Raji (cell line): ENCODE measurements around the gene FAS.

Experiments
- POLR2A ChIP-seq: IDR thresholded peaks from 2 replicates; pipeline ENCODE4 v1.6.1; 2011; ENCODE audit warnings: low read depth, low read length, control low read depth; ENCODE audit not compliant: insufficient read depth

The FAS gene

DNA sequence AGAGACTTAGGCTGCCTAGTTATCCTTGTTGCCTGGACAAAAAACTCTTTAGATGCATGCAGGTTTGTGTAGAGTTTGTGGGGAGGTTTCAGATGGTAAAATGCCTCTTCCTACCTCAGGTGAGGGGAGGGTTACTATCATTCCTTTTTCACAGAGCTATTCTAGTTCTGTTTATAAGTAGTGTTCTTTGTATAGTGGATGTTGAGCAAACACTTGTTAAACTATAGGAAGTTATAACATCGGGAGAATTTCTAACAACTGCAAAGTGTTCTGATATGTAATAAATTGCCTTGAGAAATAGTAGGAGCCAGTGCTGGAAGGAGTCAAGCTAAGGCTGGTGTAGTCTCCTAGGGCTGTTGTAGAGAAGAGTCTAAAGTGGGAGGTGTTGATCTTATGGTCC is 6.7 kb upstream of the FAS start:
- no peak for TF ChIP-seq POLR2A

DNA sequence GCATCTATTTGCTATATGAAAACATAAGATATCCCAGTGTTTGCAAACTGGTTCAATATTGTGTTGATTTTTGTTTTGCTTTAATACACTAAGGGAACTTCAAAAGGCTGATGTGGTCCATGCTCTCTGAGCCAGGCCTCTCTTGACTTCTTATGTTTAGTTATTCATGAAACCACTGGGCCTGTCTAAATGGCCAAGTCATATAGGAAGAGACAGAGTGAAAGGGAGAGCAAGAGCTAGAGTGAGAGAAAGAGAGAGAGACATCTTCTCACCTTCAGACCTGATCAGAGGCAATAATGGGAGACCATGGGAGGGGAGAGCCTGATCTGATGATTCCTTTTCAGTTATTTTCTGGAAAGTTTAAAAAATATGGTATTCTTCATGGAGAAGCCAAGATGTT is 6.1 kb upstream of the FAS start:
- no peak for TF ChIP-seq POLR2A

DNA sequence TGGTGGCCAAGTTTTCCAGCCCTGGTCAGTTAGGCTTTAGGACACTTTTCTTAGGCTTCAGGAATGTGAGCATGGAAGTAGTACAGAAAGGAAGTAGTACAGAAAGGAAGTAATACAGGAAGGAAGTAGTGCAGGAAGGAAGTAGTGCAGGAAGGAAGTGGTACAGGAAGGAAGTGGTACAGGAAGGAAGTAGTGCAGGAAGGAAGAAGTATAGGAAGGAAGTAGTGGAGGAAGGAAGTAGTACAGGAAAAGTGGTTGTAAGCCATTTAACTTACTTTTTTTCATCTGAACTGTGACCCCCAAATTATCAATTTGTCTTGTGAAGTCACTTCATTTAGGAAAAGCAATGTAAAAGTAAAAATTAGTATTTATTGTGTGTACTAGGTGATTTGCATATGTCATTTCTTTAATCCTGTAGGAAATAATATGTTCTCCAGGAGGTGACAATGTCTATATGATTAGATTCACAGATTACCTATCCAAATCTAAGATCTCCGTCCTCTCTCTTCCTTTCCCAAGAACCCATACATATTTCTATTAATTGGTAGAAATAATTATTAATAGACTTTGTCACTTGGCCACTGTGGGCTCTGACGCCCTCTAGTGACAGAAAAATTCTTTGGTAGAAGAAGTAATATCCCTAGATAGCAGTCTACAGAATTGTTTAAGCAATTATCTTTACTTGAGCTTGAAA is 3.9 kb upstream of the FAS start:
- no peak for TF ChIP-seq POLR2A

DNA sequence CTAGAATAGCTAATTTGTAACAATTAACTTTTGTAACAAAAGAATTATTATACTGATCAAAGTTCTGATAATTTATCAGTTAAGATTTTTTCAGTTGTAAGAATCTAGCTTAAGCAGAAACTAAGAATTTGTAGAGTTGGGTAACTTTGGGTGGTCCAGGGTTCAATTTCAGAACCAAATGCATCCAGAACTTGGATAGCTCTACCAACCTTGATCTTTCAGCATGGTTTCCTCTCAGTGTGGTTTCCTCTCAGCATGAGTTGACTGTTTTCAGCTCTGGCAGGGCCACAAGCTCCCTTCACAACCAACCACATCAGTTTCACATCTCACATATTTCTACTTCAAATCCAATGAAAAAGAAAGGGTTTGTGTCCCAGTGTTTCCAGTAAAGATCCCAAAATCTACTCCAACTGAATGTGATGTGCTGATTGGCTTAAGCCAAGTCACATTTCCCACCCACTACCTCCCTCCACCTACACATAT is 3.3 kb upstream of the FAS start:
- TF ChIP-seq POLR2A: no peak

- TF ChIP-seq POLR2A: no peak
Observed at GRCh38 chr10:88987840-88988239, 2.8 kb upstream of the FAS start.

GRCh38 chr10:88989423-88989822 is 1.2 kb upstream of the FAS start:
- no peak for TF ChIP-seq POLR2A

DNA sequence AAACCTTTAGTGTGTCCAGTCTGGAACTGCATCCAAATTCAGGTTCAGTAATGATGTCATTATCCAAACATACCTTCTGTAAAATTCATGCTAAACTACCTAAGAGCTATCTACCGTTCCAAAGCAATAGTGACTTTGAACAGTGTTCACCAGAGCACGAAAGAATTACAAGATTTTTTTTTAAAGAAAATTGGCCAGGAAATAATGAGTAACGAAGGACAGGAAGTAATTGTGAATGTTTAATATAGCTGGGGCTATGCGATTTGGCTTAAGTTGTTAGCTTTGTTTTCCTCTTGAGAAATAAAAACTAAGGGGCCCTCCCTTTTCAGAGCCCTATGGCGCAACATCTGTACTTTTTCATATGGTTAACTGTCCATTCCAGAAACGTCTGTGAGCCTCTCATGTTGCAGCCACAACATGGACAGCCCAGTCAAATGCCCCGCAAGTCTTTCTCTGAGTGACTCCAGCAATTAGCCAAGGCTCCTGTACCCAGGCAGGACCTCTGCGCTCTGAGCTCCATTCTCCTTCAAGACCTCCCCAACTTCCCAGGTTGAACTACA is 694 bp upstream of the FAS start:
- TF ChIP-seq POLR2A: no peak

DNA sequence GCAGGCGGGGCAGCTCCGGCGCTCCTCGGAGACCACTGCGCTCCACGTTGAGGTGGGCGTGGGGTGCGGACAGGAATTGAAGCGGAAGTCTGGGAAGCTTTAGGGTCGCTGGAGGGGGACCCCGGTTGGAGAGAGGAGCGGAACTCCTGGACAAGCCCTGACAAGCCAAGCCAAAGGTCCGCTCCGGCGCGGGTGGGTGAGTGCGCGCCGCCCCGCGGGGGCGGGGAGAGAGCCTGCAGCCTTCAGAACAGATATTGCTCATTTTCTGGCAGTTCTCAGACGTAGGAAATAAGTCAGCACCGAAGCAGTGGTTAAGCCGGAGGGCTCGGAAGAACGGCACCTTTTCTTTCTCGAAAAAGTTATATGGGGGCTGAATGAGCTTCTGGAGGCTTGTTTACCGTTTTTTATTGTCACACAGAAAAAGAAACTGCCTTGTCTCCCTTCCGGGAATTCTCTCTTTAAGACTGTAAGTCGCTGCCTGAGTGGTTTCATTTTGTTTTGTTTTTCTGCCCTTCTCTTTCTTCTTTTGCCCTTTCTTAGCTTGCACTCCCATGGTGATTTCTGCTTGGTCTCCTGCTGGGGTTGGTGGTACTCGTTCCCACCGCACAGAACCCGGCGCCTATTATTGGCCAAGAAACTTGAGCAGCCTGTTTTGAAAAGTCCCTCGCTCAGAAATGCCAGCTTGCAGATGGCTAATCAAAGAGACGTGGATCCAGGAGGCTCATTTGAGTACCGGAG is 732 bp downstream of the FAS start:
- no peak for TF ChIP-seq POLR2A

- TF ChIP-seq POLR2A: no peak
Observed at GRCh38 chr10:88991899-88992320, 1.3 kb downstream of the FAS start.

- no peak for TF ChIP-seq POLR2A
Observed at GRCh38 chr10:88992921-88993524, 2.4 kb downstream of the FAS start.

DNA sequence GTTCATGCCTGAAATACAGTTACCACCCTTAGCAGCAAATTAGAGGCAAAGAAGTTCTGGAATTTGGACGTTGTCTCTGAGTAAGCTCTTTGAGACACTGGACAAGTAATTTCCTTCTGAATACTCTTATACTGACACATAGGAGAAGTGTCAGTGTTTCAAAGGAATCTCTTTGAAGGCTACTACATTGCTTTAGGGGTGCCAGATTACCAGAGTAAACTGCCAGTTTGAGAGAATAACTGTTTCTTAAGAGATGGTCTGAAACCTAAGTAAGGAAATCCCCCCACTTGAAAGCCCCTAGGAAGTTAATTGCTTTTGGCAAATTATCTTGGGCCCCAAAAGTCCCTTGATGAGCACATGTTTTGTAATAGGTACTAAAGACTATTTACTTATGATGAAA is 3.4 kb downstream of the FAS start:
- no peak for TF ChIP-seq POLR2A

- TF ChIP-seq POLR2A: no peak
Observed at GRCh38 chr10:88995156-88995876, 4.7 kb downstream of the FAS start.

- 0 out of 2 replicates have a peak, but pooled peaks have one; percentile 28 for TF ChIP-seq POLR2A
Observed at GRCh38 chr10:88996927-88997326, 6.3 kb downstream of the FAS start.

DNA sequence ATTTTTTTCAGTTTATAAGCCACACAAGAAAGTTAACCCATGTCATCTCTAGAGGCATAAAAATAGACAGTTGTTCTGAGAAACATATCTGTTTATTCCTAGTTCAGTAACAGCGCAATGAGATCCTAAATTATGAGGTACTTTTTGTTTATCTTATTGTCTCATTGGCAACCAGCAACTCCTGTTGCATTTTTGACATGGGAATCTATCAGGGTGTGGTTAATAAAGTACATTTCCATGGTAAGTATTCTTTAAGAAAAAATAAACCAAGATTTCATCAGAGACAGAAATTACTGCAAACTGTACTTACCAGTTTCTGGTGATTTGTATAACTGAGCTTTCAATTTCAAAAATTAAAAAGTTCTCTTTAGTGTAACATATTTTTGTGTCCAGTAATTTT is 9.0 kb downstream of the FAS start:
- no peak for TF ChIP-seq POLR2A
